ENCODE data around the gene VPS13A.
"Not testable (repeated sequence)": the region's sequence is repeated elsewhere in the genome, so short reads cannot be mapped to it uniquely, and the experiment has no call there.

VPS13A gene

DNA sequence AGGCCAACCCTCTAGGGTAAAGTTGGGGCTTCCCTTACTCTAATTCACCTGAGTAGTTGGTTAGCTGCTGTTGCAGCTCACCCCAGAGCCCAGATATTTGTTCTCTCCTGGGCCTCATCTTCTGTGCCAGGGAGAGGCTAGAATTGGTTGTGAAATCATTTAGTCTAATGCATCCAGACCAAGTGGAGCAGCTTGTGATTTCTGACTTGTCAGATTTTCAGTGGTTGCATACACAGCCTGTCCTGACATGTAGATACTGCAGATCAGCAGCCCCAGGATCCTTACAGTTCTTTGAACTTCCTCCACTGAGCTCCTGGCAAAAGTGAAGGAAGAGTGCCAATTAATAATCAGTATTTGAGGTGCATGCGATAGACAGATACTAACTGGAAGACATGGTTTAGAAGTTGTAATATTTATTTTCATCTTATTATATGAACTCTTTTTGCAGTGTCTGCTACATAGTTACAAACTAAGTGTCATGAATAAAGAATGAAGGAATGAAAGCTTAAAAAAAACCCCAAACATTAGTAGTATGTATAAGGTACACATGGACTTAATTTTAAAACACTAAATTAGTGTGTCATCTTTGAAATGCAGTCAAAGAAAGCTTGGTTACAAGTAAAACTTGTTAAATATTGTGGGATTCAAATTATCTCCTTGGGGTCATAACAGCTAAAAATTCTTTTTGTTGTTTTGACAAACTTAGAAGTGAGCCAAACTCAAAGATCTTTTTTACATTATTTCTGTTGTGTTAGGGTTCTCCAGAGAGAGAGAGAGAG is 128.5 kb downstream of the VPS13A start:
- DNase-seq: no peak

DNA sequence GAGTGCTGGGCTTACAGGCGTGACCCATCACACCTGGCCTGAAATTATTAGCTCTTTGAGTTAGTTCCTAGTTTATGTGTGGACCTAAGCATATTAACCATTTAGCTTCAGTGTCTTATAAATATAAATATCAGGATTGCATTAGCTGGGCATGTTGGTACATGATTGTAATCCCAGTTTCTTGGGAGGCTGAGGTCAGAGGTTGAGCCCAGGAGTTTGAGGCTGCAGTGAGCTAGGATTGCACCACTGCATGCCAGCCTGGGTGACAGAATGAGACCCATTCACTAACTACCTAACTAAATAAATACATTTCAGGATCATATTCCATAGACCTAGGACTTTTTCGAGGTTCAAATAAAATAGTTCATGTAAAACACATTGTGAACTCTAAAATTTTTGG is 129.8 kb downstream of the VPS13A start:
- DNase-seq: no peak

DNA sequence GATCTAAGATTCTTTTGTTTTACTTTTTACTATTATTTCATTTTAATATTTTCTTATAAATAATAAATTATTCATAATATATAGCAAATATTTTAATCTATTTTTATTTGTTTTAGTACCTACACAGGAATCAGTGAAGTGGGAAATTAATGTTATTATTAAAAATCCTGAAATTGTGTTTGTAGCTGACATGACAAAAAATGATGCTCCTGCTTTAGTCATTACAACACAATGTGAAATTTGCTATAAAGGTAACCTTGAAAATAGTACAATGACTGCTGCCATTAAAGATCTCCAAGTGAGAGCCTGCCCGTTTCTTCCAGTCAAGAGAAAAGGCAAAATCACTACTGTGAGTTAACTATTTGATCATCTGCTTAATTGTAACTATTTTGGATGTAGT is 138.7 kb downstream of the VPS13A start:
- no peak for DNase-seq

DNA sequence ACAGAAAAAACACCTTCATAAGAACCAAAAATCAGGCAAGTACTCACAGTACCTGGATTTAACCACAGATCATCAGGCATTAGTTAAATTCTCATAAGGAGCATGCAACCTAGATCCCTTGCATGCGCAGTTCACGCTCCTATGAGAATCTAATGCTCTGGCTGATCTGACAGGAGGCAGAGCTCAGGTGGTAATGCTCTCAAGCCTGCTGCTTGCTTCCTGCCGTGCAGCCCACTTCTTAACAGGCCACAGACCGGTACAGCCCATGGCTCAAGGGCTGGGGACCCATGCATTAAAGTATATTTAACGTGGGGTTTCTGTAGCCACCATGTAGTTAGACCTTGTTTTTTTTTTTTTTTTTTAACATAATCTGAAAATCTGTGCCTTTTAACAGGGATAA is 147.7 kb downstream of the VPS13A start:
- no peak for DNase-seq

DNA sequence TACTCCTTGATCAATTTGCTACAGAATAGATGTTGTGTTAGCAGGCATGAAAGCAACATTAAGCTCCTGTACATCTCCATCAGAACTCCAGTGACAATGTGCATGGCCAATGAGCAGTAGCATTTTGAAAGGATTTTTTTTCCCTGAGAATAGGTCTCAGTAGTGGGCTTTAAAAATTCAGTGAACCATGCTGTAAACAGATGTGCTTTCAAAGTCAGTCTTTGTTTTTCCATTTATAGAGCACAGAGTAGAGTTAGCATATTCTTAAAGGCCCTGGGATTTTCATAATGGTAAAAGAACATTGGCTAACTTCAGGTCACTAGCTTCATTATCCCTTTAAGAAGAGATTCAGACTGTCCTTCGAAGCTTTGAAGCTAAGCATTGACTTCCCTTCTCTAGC is 150.8 kb downstream of the VPS13A start:
- no peak for DNase-seq

DNA sequence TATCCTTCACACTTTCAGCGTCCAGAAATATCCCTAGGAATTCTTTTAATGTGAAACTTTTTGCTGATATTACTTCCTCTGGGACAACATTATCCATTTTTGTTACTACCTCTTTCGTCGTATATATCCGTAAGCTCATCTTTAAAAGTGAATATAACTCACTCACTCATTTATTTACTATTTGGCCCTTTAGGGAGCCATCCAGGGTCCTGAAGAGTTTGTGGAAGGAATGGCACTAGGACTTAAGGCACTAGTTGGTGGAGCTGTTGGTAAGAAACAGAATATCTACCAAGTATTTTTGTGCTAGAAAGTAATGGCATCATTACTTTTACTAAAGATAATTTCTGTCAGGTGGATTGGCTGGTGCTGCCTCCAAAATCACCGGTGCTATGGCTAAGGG is 192.7 kb downstream of the VPS13A start:
- no peak for DNase-seq

DNA sequence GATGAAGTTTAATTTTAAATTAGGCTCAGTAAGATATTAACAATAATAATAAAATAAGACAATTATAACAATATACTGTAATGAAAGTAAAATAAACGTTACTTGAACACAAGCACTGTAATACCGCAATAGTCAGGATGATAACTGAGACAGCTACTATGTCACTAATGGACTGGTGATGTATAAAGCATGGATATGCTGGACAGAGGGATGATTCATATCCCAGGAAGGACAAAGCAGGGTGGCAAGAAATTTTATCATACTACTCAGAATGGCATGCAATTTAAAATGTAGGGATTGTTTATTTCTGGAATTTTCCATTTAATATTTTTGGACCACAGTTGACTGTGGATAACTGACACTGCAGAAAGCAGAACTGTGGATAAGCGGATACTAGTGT is 196.9 kb downstream of the VPS13A start:
- DNase-seq: no peak

DNA sequence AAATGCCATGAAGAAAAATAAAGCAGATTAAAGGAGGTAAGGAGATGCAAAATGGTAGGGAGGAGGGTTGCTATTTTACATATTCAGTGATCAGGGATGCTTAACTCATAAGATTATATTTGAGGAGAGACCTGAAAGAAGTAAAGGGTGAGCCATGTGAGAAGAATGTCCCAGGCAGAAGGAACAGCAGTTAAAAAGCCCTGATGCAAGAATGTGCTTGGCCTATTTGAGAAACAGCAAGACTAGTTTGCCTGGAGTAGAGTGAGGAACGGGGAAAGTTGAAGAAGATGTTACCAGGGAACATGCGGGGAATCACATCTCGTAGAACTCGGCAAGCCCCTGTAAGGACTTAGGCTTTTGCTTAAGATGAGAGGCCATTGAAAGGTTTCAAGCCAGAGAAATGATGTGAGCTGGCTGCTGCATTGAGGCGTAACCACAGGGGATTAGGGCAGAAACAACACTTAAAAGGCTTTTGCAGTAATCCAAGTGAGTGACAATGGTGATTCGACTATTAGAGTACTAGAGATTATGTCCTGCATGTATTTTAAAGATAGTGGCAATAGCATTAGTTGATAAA is 198.7 kb downstream of the VPS13A start:
- DNase-seq: no peak

DNA sequence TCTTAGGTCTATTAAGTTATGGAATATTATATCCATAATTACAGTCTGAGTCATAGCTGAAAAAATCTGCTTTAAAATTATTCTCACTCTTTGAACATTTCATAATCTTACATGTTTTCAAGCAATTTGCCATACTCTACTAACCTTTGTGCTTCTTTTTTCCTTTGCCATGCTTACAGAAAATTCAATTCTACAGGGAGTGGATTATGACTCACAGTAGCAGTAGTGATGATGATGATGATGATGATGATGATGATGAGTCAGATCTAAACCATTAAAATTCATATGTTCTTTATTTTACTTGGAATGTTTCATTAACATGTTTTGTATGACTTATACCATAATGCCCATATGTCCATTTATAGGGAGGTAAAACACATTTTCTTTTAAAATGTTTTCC is 207.1 kb downstream of the VPS13A start:
- DNase-seq: no peak

DNA sequence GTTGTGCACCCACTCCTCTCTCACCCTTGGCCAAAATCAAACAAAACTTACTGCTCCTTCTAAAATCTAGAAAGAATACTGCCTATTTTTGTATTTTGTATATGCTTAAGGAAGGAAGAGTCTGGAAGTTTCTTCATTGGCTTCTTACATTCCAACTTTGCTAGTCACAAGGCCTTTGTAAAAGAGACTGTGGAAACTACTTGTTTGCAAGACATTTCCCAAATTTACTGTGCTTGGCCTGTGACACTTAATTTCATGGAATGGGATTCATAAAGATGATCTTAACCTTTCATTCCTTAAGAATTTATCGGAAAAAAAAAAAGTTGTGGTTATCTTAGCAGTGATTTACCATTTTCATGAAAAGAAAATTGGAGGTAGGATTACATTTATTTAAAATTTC is 208.9 kb downstream of the VPS13A start:
- DNase-seq: no peak

DNA sequence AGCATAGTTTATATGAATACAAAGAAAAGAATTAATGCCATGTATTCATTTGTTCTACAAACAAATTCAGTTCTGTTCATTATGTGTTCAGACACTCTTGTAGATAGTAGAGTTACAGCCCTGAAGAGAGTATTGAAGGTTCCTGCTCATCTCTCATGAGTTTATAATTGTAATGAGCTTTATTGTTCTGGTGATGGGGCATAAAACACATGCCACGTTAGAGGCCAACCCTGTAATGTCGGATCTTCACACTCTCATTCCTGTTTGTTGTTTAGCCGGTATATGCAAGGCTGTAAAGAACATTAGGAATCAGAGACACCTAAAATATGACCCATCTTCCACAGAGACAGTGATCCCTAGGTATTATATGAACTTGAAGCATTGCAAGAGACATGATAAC is 214.5 kb downstream of the VPS13A start:
- DNase-seq: no peak

DNA sequence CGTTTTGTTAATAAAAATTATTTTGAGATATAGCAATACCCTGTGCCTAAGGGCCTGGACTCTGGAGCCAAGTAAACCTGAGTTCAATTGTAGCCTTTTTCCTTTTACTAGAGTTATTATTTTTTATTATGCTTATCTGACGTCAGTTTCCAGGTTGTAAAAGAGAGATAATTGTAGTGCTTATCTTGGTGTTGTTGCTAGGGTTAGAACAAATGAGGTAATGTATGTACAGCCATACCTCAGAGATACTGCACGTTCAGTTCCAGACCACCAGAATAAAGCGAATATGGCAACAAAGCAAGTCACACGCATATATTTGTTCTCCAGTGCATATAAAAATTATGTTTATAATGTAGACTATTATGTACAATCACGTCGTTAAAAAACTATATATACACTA is 215.0 kb downstream of the VPS13A start:
- DNase-seq: no peak

DNA sequence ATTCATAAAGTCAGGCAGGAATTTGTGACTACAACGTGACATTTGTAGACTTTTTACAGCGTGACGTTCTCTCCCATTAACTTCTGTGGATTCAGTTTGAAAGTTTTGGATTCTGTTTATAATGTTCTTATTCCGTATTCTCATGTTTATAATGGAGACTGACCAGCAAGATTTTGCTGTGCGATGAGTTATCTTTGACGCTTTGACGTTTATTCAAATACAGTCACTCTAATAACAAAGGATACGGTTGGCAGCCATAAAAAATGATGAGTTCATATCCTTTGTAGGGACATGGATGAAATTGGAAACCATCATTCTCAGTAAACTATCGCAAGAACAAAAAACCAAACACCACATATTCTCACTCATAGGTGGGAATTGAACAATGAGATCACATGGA is 221.2 kb downstream of the VPS13A start:
- not testable (repeated sequence) for DNase-seq

DNA sequence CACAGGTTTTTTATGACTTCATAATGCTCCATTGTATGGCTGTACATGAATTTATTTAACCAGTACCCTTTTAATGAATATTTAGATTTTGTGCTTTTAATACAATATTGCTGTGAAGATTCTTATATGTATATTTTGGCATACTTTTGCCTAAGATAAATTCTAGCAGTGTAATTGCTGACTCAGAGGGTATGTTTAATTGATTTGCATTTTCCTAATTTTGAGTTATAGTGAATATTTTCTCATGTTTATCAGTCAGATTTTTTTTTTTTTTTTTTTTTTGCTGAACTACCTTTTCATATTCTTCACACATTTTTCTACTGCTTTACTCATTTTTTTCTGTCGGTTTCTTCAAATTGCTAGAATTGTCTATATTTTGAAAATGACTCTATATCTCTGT is 222.6 kb downstream of the VPS13A start:
- no peak for DNase-seq

DNA sequence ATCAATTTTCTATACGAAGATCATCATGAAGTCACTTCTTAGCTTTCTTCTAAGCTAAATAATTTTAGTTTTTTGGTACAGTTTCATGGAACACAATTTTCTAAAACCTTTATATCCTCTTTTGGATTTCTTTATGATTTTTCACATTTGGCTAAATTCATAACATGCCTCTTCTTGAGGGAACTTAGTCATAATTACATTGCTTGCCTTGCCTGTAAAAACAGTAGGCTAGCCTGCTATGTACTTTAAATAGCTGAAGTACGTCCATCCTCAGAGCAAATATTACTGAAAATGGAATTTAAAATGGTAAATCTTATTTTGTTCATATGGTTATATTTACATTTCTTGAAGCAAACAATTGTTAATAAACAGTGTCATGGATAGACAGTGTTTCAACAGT is 225.0 kb downstream of the VPS13A start:
- no peak for DNase-seq

DNA sequence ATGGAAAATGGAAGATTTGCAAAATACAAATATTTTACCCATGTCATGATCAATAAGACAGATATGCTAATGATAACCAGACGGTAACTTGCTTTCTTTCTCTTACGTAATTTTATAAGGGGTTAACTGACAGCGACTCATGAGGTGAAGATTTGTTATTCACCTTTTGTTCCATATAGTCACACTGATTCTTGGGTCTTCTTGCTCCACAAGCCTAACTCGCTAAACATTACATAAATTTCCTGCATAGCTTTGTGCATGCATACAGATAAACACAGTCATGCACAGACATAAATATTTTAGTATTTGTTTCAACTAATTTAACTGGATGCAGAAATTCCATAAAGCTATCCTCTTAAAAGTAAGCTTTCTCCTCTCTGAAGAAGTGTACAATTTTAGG is 225.9 kb downstream of the VPS13A start:
- DNase-seq: no peak

DNA sequence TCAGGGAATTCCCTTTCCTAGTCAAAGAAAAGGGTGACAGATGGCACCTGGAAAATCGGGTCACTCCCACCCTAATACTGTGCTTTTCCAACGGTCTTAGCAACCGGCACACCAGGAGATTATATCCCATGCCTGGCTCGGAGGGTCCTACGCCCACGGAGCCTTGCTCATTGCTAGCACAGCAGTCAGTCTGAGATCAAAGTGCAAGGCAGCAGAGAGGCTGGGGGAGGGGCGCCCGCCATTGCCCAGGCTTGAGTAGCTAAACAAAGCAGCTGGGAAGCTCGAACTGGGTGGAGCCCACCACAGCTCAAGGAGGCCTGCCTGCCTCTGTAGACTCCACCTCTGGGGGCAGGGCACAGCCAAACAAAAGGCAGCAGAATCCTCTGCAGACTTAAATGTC is 231.2 kb downstream of the VPS13A start:
- DNase-seq: not testable (repeated sequence)

DNA sequence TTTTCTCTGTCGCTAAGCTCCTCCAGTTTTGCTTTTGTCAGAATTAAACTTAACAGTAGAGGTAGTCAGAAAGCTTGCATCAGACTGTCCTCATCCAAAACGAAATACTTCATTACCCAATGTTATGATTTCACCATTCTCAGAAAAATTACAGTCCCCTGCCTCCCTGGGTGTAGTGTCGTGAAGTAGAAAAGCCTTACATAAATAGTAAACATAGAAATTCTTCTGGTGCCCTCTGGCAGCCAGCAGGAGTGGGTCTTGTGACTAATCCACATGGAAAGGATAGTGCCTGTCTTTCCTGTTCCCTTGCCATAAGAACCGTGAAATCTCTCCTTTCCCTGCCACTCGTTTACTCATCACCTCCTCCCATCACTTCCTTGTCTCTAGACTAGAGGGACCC is 240.2 kb downstream of the VPS13A start:
- DNase-seq: no peak

DNA sequence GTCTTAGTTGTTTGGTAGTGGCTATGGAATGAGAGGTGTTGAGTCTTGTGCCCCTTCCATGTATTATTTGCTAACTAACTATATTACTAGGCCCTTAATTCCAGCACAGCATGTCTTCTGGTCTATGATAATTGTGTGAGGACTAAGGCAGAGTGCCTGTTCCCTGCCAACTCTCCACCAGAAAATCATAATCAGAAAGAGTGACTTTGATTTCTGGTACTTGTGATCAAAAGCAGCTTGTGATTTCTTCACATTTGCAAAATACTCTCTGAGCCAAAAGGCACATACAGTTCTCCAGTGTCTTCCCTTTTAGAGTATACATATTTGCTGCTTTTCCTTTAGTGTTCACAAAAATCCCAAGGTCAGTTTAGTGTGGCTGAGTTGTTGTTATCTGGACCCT is 240.9 kb downstream of the VPS13A start:
- no peak for DNase-seq

DNA sequence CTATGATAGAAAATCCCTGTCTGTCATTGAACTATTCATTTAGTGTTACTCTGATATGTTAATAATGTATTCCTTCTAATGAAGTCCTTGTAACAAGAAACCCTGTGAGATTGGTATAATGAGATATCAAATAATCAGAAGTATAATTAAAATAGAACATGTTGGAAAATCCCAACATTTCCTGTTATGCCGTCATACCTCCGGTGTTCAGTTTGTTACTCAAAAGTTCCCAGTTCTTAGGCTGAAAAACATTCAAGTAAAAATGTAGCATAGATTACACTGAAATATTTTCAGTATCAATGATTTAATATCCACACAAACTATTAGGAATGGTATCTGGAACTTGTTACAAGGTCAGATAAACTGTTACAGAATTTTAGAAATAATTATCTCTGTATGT is 243.3 kb downstream of the VPS13A start:
- DNase-seq: no peak

DNA sequence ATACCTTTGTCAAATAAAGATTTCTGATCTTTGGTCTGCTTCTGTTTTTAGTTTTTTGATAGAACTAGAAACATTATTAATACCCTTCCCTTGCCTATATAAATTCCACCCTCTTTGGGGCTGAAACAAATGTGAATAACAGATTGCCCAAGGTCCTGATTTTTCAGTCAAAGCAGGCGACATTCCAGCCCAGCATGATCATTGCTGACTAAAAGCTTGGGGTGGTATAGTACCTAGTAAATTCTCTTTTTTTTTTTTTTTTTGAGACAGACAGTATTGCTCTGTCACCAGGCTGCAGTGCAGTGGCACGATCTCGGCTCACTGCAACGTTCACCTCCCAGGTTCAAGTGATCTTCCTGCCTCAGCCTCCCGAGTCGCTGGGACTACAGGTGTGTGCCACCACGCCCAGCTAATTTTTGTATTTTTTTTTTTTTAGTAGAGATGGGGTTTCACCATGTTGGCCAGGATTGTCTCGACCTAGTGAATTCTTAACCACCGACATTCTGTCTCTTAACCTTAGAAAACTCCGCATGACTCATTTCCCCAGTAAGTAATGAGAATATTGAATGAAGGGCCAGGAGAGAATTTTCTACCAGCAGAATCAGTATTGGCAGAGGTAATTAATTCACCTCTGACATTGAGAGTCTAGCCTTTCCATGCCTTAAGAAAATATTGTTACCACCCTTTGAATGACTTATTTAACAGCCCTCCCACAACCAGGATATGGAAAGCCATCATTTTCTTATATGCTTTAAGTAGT is 244.4 kb downstream of the VPS13A start:
- DNase-seq: no peak

DNA sequence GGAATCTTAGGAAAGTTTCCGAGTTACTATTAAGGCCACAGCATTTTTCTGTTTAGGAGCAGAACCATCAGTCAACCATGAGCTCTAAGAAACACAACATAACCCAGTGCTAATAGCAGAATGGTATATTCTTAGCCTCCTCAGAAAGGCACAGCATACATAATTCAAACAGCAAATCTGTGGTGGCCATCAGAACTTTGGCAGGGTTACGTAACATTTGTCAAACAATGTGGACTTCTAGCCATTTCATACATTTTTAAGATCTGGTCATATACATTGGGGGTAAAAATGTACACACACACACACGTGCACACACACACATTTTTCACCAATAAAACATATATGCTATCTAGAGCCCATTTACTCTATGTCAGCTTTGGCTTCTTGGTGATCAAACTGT is 245.6 kb downstream of the VPS13A start:
- DNase-seq: no peak

DNA sequence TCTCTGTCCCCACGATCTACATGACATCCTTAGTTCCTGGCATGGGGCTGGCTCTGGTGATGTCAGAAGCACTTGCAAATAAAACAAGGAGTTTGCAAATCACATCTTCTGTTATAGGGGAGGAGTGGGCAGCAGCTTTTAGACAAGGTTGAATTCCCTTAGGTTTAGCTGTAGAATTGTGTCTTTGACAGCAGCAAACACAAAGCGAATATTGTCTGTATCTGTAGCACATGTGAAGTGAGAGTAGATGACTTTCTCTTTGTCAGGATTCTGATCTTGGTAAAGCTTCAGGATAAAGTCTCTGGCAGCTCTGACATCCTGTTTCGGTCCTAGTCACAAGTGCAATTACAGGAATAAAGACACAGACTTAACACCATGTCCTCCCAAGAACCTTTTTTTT is 246.5 kb downstream of the VPS13A start:
- DNase-seq: no peak

DNA sequence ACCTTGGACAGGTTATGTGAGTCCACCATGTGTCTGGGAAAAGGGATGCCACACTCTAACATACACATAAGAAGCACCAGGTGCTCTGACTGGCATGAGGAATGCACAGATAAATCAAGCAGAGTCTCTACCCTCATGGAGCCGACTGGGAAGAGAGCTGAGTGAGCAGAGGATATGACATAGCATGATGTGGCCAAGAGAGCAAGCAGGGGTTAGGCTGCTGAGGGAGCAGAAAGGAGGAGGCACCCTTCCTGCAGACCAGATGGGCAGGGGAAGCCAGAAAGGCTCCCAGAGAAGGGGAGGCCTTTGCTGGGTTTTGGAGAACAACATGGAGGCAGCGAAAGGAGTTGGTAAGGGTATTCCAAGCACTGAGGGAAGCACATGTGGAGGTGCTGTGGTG is 247.7 kb downstream of the VPS13A start:
- no peak for DNase-seq
